HepG2 (cell line): ENCODE measurements around the gene CHAF1A. TPM values are rescaled to one million over a fixed set of nuclear protein-coding genes. Genes with fewer than 3 reads are reported as not detected.

ENCODE experiments used
- AHR ChIP-seq: IDR thresholded peaks from 2 replicates; pipeline ENCODE4 v1.6.1; 2018; ENCODE audit warnings: missing genetic modification reagents, missing compliant biosample characterization
- ATM ChIP-seq: fragments of 450-650 bp; IDR thresholded peaks from 2 replicates; pipeline ENCODE4 v1.7.1; 2017; ENCODE audit warnings: mild to moderate bottlenecking, borderline replicate concordance
- BATF2 ChIP-seq: sonication (generic); formaldehyde crosslinking; IDR thresholded peaks from 2 replicates; pipeline ENCODE4 v1.8.0; 2022; ENCODE audit warnings: mild to moderate bottlenecking, missing genetic modification reagents, moderate library complexity
- CENPT ChIP-seq: sonication (generic); formaldehyde crosslinking; IDR thresholded peaks from 2 replicates; pipeline ENCODE4 v1.8.0; 2022; ENCODE audit warnings: low read depth, mild to moderate bottlenecking, moderate library complexity, missing genetic modification reagents
- CHCHD3 ChIP-seq: sonication (generic); formaldehyde crosslinking; IDR thresholded peaks from 2 replicates; pipeline ENCODE4 v1.8.0; 2022; ENCODE audit warnings: mild to moderate bottlenecking, missing genetic modification reagents, moderate library complexity
- CREB1 ChIP-seq, 2 experiments: fragments of 450-650 bp in 1 of 2; IDR thresholded peaks; 2 replicates each; pipeline ENCODE4 v1.6.1; 2016 to 2017; ENCODE audit warnings: control low read depth in 1 of 2, mild to moderate bottlenecking in 1 of 2, missing compliant biosample characterization in 1 of 2, missing genetic modification characterization in 1 of 2
- DNMT1 ChIP-seq: sonication (generic); formaldehyde crosslinking; IDR thresholded peaks from 2 replicates; pipeline ENCODE4 v1.5.1; 2020; ENCODE audit warnings: mild to moderate bottlenecking, missing genetic modification reagents
- ELF3 ChIP-seq: IDR thresholded peaks from 2 replicates; pipeline ENCODE4 v1.6.1; 2016; ENCODE audit warnings: missing genetic modification reagents, missing compliant biosample characterization
- FOSL2 ChIP-seq: sonication (generic); formaldehyde crosslinking; IDR thresholded peaks from 2 replicates; pipeline ENCODE4 v1.4.0; 2020; ENCODE audit warnings: missing genetic modification reagents
- FOXO4 ChIP-seq: sonication (generic); formaldehyde crosslinking; conservative IDR thresholded peaks from 2 replicates; pipeline ENCODE4 v1.8.1; 2023; ENCODE audit warnings: missing genetic modification reagents
- FOXP1 ChIP-seq, 2 experiments: fragments of 450-650 bp in 1 of 2; IDR thresholded peaks; 2 replicates each; pipeline ENCODE4 v1.6.1; 2017 to 2018; ENCODE audit warnings: antibody characterized with exemption in 1 of 2
- GATAD2A ChIP-seq: IDR thresholded peaks from 2 replicates; pipeline ENCODE4 v1.6.1; 2016
- KDM3A ChIP-seq: IDR thresholded peaks from 2 replicates; pipeline ENCODE4 v1.6.1; 2018; ENCODE audit warnings: low read depth, missing compliant biosample characterization
- NCOA5 ChIP-seq: sonication (generic); formaldehyde crosslinking; IDR thresholded peaks from 2 replicates; pipeline ENCODE4 v1.4.0; 2020; ENCODE audit warnings: missing genetic modification reagents
- NFIB ChIP-seq: sonication (generic); formaldehyde crosslinking; IDR thresholded peaks from 2 replicates; pipeline ENCODE4 v1.9.0; 2021; ENCODE audit warnings: missing genetic modification reagents, mild to moderate bottlenecking, borderline replicate concordance
- POLR2AphosphoS5 ChIP-seq: IDR thresholded peaks from 2 replicates; pipeline ENCODE4 v1.6.1; 2012; ENCODE audit warnings: low read depth, low read length
- STAT6 ChIP-seq: sonication (generic); formaldehyde crosslinking; IDR thresholded peaks from 2 replicates; pipeline ENCODE4 v1.4.0; 2020; ENCODE audit warnings: missing genetic modification reagents, mild to moderate bottlenecking, borderline replicate concordance
- TFDP2 ChIP-seq: sonication (generic); formaldehyde crosslinking; IDR thresholded peaks from 2 replicates; pipeline ENCODE4 v1.4.0; 2020; ENCODE audit warnings: missing genetic modification reagents
- ZNF260 ChIP-seq: sonication (generic); formaldehyde crosslinking; IDR thresholded peaks from 2 replicates; pipeline ENCODE4 v1.4.0; 2020; ENCODE audit warnings: missing genetic modification reagents, low read depth, mild to moderate bottlenecking, borderline replicate concordance
- ZNF333 ChIP-seq: sonication (generic); formaldehyde crosslinking; IDR thresholded peaks from 2 replicates; pipeline ENCODE4 v1.4.0; 2020; ENCODE audit warnings: mild to moderate bottlenecking, missing genetic modification reagents, borderline replicate concordance
- ZNF703 ChIP-seq: sonication (generic); formaldehyde crosslinking; IDR thresholded peaks from 2 replicates; pipeline ENCODE4 v1.5.1; 2020; ENCODE audit warnings: missing genetic modification reagents, mild to moderate bottlenecking, moderate library complexity, borderline replicate concordance
- ZNF772 ChIP-seq: sonication (generic); formaldehyde crosslinking; IDR thresholded peaks from 2 replicates; pipeline ENCODE4 v1.5.0; 2020; ENCODE audit warnings: mild to moderate bottlenecking, missing genetic modification reagents
- polyA plus RNA-seq, 8 experiments: library from polyadenylated mRNA; depleted of rRNA in 3 of 8; stranded (reverse) in 7 of 8; unstranded in 1 of 8; fragments of >200 nt; fragmentation: Illumina TruSeq in 4 of 8; extraction: Trizol in 4 of 8; gene quantifications; 2 replicates each; pipeline versions ENCODE4 v1.2.1 to v1.2.3, GENCODE V29; 2011 to 2016; ENCODE audit warnings: low read depth in 4 of 8, missing spikeins in 1 of 8, mixed read lengths in 1 of 8; ENCODE audit not compliant: insufficient read depth in 1 of 8
- total RNA-seq, 5 experiments: library from RNA; depleted of rRNA; stranded (reverse); fragments of >200 nt; fragmentation: Illumina TruSeq; extraction: Trizol; gene quantifications; 2 replicates each; pipeline ENCODE4 v1.2.3, GENCODE V29; 2016; ENCODE audit warnings: low read depth in 1 of 5
- TF ChIP-seq, protein P1 (sequence below): sonication (generic); formaldehyde crosslinking; IDR thresholded peaks from 2 replicates; pipeline ENCODE4 v1.5.0; 2020; ENCODE audit warnings: missing genetic modification reagents

Gene CHAF1A
- total and polyA plus RNA-seq, 2 of the 13 experiments (the other 11 are each of a cell fraction or from before 2014, with no cell fraction given), result 11.0 to 34.8 TPM

- TF ChIP-seq FOXO4 (no peak), POLR2AphosphoS5 (no peak), GATAD2A (CRISPR knock-in tag) (peak; percentile 62), FOSL2 (peak; percentile 94), ELF3 (peak; percentile 58; the same call in 1 of the 2 replicates), KDM3A (CRISPR knock-in tag) (no peak), ZNF703 (CRISPR knock-in tag) (no peak), BATF2 (no peak), DNMT1 (no peak), CENPT (CRISPR knock-in tag) (no peak), CREB1 (IDR thresholded peaks at IDR 0.05) (no peak), CREB1 (CRISPR knock-in tag; IDR thresholded peaks at IDR 0.05) (no peak), NCOA5 (CRISPR knock-in tag) (no peak), ZNF333 (CRISPR knock-in tag) (peak; percentile 90; the same call in 1 of the 2 replicates), CHCHD3 (CRISPR knock-in tag) (no peak), NFIB (no peak), TFDP2 (CRISPR knock-in tag) (no peak), FOXP1 (IDR thresholded peaks at IDR 0.05) (no peak), FOXP1 (CRISPR knock-in tag; IDR thresholded peaks at IDR 0.05) (no peak), ATM (no peak), AHR (CRISPR knock-in tag) (no peak), ZNF260 (CRISPR knock-in tag) (no peak), ZNF772 (CRISPR knock-in tag) (no peak), STAT6 (no peak)
- TF ChIP-seq, protein P1, sequence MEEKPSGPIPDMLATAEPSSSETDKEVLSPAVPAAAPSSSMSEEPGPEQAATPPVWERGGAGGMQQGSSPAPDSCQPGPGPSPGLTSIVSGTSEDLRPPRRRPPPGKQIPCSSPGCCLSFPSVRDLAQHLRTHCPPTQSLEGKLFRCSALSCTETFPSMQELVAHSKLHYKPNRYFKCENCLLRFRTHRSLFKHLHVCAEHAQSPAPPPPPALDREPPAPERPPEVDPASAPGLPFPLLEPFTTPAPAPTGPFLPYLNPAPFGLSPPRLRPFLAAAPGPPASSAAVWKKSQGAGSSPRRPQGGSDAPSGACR, result no peak
These were observed 13.8 kb downstream of the CHAF1A start (continued) for GRCh38 chr19:4416268-4416667.
